PC-9 (cell line): ENCODE measurements around the gene C11orf21. TPM values are rescaled to one million over a fixed set of nuclear protein-coding genes. Genes with fewer than 3 reads are reported as not detected.

Experiments
- BruUV-seq: library from RNA; stranded (reverse); fragments of 400-500 nt; replicated peaks from 2 replicates; lab custom pipeline; 2021; lab: Mats Ljungman, UMichigan
- CTCF ChIA-PET: fragments of 300-600 bp; sonication (Branson Sonifier 250); formaldehyde crosslinking; loops from one replicate; lab custom pipeline; 2022; ENCODE audit warnings: antibody characterized with exemption; lab: Charles Lee
- POLR2A ChIA-PET: fragments of 300-600 bp; sonication (Branson Sonifier 250); formaldehyde crosslinking; loops from one replicate; lab custom pipeline; 2022; ENCODE audit warnings: antibody characterized with exemption; ENCODE audit not compliant: unreplicated experiment; lab: Charles Lee
- DNase-seq, 2 experiments: peaks; one replicate each; pipeline versions ENCODE4 v3.0.0 to v3.0.0-alpha.2; 2015 to 2022; ENCODE audit warnings: mixed read lengths in 1 of 2
- H2AFZ ChIP-seq: fragments of 200-600 bp; sonication (generic); 2 replicates; pipeline ENCODE4 v1.8.1; 2017; ENCODE audit warnings: antibody characterized with exemption
- H3F3A ChIP-seq: fragments of 200-600 bp; sonication (generic); 2 replicates; pipeline ENCODE4 v1.8.1; 2017; ENCODE audit warnings: antibody characterized with exemption, mild to moderate bottlenecking, low read depth; ENCODE audit not compliant: insufficient read depth
- H3K27ac ChIP-seq: fragments of 200-600 bp; sonication (generic); 2 replicates; pipeline ENCODE4 v1.6.1; 2016; ENCODE audit warnings: mixed run types
- H3K27me3 ChIP-seq: fragments of 200-600 bp; sonication (generic); 2 replicates; pipeline ENCODE4 v1.6.1; 2016; ENCODE audit warnings: low read depth, mixed run types; ENCODE audit not compliant: insufficient read depth
- H3K36me3 ChIP-seq: fragments of 200-600 bp; sonication (generic); 2 replicates; pipeline ENCODE4 v1.6.1; 2016; ENCODE audit warnings: low read depth, mixed run types
- H3K4me1 ChIP-seq: fragments of 200-600 bp; sonication (generic); replicated peaks from 2 replicates; pipeline ENCODE4 v1.6.1; 2016; ENCODE audit warnings: mixed run types; ENCODE audit not compliant: insufficient read depth
- H3K4me2 ChIP-seq: fragments of 200-600 bp; sonication (generic); 2 replicates; pipeline ENCODE4 v1.6.1; 2017; ENCODE audit warnings: mixed run types
- H3K4me3 ChIP-seq: fragments of 200-600 bp; sonication (generic); 2 replicates; pipeline ENCODE4 v1.6.1; 2016; ENCODE audit warnings: mixed run types
- H3K79me2 ChIP-seq: fragments of 200-600 bp; sonication (generic); 2 replicates; pipeline ENCODE4 v1.6.1; 2017; ENCODE audit warnings: low read depth, mixed run types
- H3K9me2 ChIP-seq: fragments of 200-600 bp; sonication (generic); 2 replicates; pipeline ENCODE4 v1.8.1; 2017; ENCODE audit warnings: mild to moderate bottlenecking; ENCODE audit not compliant: insufficient read depth
- H3K9me3 ChIP-seq: fragments of 200-600 bp; sonication (generic); 2 replicates; pipeline ENCODE4 v1.8.1; 2016; ENCODE audit warnings: low read depth; ENCODE audit not compliant: insufficient read depth
- H4K20me1 ChIP-seq: fragments of 200-600 bp; sonication (generic); 2 replicates; pipeline ENCODE4 v1.8.1; 2017; ENCODE audit not compliant: insufficient read depth
- EZH2 ChIP-seq: fragments of 200-600 bp; sonication (generic); IDR thresholded peaks from 2 replicates; pipeline ENCODE4 v1.8.0; 2017; ENCODE audit warnings: antibody characterized with exemption, low read depth
- intact Hi-C: fragments of 100-400 bp; cut with micrococcal nuclease; formaldehyde crosslinking; loops from one replicate; pipeline ENCODE4 v1.10.0; 2022; ENCODE audit not compliant: unreplicated experiment
- total RNA-seq: library from RNA; stranded (reverse); gene quantifications from 2 replicates; pipeline ENCODE4 v1.2.3, GENCODE V29; 2021
- TF ChIP-seq, protein P1 (sequence below): fragments of 200-600 bp; sonication (generic); conservative IDR thresholded peaks from 2 replicates; pipeline ENCODE4 v1.6.1; 2017; ENCODE audit warnings: mixed run types, antibody characterized with exemption, mild to moderate bottlenecking, moderate library complexity

C11orf21 gene
- total RNA-seq, 1 experiment from 2014 or later, result not detected

DNA sequence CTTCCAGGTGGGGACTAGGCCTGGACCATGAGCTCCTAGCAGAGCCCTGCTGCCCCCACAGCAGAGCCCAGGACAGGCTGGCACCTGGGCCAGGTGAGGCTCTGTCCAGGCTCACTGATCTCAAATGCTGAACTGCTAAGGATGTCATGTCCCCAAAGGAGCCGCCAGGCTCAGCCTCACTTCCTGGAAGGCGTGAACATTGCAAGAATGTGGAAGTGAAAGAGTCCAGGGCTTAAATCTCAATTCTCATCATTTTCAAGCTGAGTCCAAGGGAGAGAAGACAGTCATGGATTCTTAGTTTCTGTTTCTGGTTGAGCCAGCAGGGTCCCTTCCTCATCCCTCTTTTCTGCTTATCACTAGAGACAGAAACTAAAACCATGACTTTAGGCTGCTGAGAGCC, 36.3 kb downstream of the C11orf21 start:
- BruUV-seq, result no TSS peak
- Histone ChIP-seq H3K4me2 (no peak overlapping the region), H3K27ac (no peak overlapping the region), H3K27me3 (no peaks in the 10 kb centered on the region), H3K9me3 (no peaks in the 10 kb centered on the region), H3K4me3 (no peak overlapping the region), H3K36me3 (no peaks in the 10 kb centered on the region), H3K79me2 (no peaks in the 10 kb centered on the region), H2AFZ (no peak overlapping the region), H3K4me1 (no peaks in the 10 kb centered on the region), H3F3A (peaks cover 7% of the 10 kb centered on the region), H3K9me2 (no peaks in the 10 kb centered on the region), H4K20me1 (no peaks in the 10 kb centered on the region)
- ChIA-PET POLR2A (no interaction called here), CTCF (no interaction called here)
- intact Hi-C loops, result no loop called here
- TF ChIP-seq EZH2, result no peak
- TF ChIP-seq, protein P1, sequence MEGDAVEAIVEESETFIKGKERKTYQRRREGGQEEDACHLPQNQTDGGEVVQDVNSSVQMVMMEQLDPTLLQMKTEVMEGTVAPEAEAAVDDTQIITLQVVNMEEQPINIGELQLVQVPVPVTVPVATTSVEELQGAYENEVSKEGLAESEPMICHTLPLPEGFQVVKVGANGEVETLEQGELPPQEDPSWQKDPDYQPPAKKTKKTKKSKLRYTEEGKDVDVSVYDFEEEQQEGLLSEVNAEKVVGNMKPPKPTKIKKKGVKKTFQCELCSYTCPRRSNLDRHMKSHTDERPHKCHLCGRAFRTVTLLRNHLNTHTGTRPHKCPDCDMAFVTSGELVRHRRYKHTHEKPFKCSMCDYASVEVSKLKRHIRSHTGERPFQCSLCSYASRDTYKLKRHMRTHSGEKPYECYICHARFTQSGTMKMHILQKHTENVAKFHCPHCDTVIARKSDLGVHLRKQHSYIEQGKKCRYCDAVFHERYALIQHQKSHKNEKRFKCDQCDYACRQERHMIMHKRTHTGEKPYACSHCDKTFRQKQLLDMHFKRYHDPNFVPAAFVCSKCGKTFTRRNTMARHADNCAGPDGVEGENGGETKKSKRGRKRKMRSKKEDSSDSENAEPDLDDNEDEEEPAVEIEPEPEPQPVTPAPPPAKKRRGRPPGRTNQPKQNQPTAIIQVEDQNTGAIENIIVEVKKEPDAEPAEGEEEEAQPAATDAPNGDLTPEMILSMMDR, result no peak
- no peak for DNase-seq

DNA sequence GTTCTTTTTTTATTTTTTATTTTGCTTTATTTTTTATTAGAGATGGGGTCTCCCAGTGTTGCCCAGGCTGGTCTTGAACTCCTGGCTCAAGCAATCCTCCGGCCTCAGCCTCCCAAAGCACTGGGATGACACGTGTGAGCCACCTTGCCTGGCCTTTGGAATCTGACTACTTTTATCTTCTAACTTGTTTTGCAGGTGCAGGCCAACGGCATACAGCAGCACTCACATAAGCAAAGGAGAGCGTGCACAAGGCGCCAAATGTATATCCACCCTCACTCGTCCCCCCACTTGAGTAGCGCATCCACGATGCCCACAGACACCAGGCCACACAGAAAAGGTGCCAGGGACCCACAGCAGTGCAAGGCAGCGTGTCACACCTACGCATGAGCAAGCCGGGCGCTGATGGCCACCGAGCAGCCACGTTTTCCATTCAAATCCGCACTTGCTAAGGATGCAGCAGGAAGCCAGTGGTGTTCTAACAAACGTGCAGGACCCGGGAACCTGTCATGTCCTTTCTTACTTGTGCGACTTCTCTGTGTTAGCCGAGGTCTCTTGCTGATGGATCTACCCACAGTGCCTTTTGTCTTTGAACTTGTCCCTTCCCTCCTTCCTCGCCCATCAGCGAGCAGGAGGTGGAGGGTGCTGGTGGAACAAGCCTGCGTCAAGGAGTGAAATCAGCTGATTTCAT, 37.2 kb downstream of the C11orf21 start:
- no peaks in the 10 kb centered on the region for H3K9me2 ChIP-seq
- H3K79me2 ChIP-seq, result no peaks in the 10 kb centered on the region
- no peaks in the 10 kb centered on the region for H3K36me3 ChIP-seq
- intact Hi-C loops, result no loop called here
- peaks cover 7% of the 10 kb centered on the region for H3F3A ChIP-seq
- ChIA-PET POLR2A (no interaction called here), CTCF (no interaction called here)
- H2AFZ ChIP-seq, result no peak overlapping the region
- H3K9me3 ChIP-seq, result no peaks in the 10 kb centered on the region
- no peak overlapping the region for H3K27ac ChIP-seq
- no peaks in the 10 kb centered on the region for H3K27me3 ChIP-seq
- no peaks in the 10 kb centered on the region for H4K20me1 ChIP-seq
- no peak overlapping the region for H3K4me2 ChIP-seq
- no peaks in the 10 kb centered on the region for H3K4me1 ChIP-seq
- no peak overlapping the region for H3K4me3 ChIP-seq
- TF ChIP-seq, protein P1, result no peak
- no peak for TF ChIP-seq EZH2
- BruUV-seq, result no TSS peak
- DNase-seq, result no peak

DNA sequence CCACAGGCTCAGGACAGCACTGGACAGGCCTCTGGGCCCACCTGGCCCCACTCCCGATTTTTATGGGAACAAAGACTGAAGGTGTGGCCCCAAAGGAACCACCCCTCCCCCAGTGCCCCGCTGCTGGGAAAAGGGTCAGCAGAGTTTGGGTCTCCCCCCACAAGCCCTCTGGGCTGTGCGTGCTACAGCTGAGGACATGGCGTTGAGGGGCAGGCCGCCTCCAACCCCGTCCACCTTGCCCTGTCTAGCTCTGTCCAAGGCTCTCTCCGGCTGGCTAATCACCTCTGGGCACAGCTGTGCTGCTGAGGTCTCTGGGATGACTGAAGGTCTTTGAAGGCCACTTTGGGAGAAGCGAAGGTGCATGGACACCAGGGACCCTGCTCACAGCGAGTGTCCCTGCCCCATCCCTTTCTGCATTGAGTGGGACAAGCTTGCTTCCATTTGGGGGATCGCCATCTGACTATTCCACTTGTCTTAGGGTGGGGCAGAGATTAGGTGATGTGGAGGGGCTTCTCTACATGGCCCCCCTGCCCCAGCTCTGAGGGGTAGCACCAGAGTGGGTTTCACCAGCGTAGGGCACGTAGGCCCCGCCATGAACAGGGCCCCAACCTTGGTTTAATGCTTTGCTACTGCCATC, 37.9 kb downstream of the C11orf21 start:
- ChIA-PET POLR2A (no interaction called here), CTCF (no interaction called here)
- H3K4me1 ChIP-seq, result no peaks in the 10 kb centered on the region
- H3K4me2 ChIP-seq, result no peak overlapping the region
- no peaks in the 10 kb centered on the region for H3K79me2 ChIP-seq
- intact Hi-C loops, result no loop called here
- H3K36me3 ChIP-seq, result no peaks in the 10 kb centered on the region
- H3K27me3 ChIP-seq, result no peaks in the 10 kb centered on the region
- BruUV-seq, result no TSS peak
- no peaks in the 10 kb centered on the region for H3K9me2 ChIP-seq
- peaks cover 7% of the 10 kb centered on the region for H3F3A ChIP-seq
- TF ChIP-seq, protein P1, result no peak
- TF ChIP-seq EZH2, result no peak
- no peak overlapping the region for H2AFZ ChIP-seq
- DNase-seq, result no peak
- H3K4me3 ChIP-seq, result no peak overlapping the region
- H3K9me3 ChIP-seq, result no peaks in the 10 kb centered on the region
- no peak overlapping the region for H3K27ac ChIP-seq
- no peaks in the 10 kb centered on the region for H4K20me1 ChIP-seq
